Gastroesophageal sphincter (tissue), 4 donors: ENCODE measurements around the gene GUCY1A2. TPM values are rescaled to one million over a fixed set of nuclear protein-coding genes. Genes with fewer than 3 reads are reported as not detected.

Experiments
- ATAC-seq: fragments of 150-250 bp; one replicate; pipeline ENCODE4 v1.9.1; 2016; ENCODE audit warnings: mild to moderate bottlenecking, moderate library complexity
- H3K27ac ChIP-seq, 4 donors: fragments of 200-600 bp; sonication (generic) in 3 of 4; 1 replicate in 3 of 4; 2 replicates in 1 of 4; pipeline ENCODE4 v1.5.1; 2016 to 2019
- H3K27me3 ChIP-seq: fragments of 200-600 bp; sonication (generic); one replicate; pipeline ENCODE4 v1.5.1; 2019
- H3K36me3 ChIP-seq, 2 donors: fragments of 200-600 bp; sonication (generic); one replicate each; pipeline ENCODE4 v1.5.1; 2019; ENCODE audit warnings: control low read depth in 1 of 2
- H3K4me1 ChIP-seq, 3 donors: fragments of 200-600 bp; sonication (generic); 1 replicate in 2 of 3; 2 replicates in 1 of 3; pipeline ENCODE4 v1.5.1; 2016 to 2019; ENCODE audit warnings: control low read depth in 2 of 3
- H3K4me3 ChIP-seq, 2 donors: fragments of 200-600 bp; sonication (generic); one replicate each; pipeline ENCODE4 v1.5.1; 2019; ENCODE audit warnings: mild to moderate bottlenecking in 1 of 2, moderate library complexity in 1 of 2
- H3K9me3 ChIP-seq, 3 donors: fragments of 200-600 bp; sonication (generic); one replicate each; pipeline ENCODE4 v1.5.1; 2017 to 2019; ENCODE audit warnings: control low read depth in 2 of 3
- EP300 ChIP-seq: sonication (generic); formaldehyde crosslinking; IDR thresholded peaks from one replicate; pipeline ENCODE4 v1.6.1; 2017; ENCODE audit warnings: antibody characterized with exemption, mild to moderate bottlenecking
- POLR2A ChIP-seq, 2 donors: fragments of 450-650 bp; IDR thresholded peaks; one replicate each; pipeline ENCODE4 v1.6.1; 2017; ENCODE audit warnings: antibody characterized with exemption in 2 of 2, mild to moderate bottlenecking in 2 of 2, moderate library complexity in 1 of 2
- POLR2AphosphoS5 ChIP-seq: sonication (generic); formaldehyde crosslinking; IDR thresholded peaks from one replicate; pipeline ENCODE4 v1.6.1; 2017; ENCODE audit warnings: antibody characterized with exemption
- WGBS, 2 donors: methylation state at CpG; one replicate each; pipeline ENCODE4 v1.1.5; 2018; ENCODE audit warnings: low coverage in 1 of 2; 5-methylcytosine and 5-hydroxymethylcytosine counted together
- total RNA-seq, 4 donors: library from RNA; depleted of rRNA; stranded (reverse); fragments of >200 nt; gene quantifications; one replicate each; pipeline ENCODE4 v1.1.0, GENCODE V29; 2016
- TF ChIP-seq, protein P1 (sequence below), 4 experiments: fragments of 200-600 bp in 2 of 4; fragments of 450-650 bp in 2 of 4; sonication (generic) in 1 of 4; IDR thresholded peaks; one replicate each; pipeline ENCODE4 v1.5.1; 2017 to 2019; ENCODE audit warnings: antibody characterized with exemption in 4 of 4, mild to moderate bottlenecking in 2 of 4, moderate library complexity in 2 of 4

The GUCY1A2 gene
- total RNA-seq, 4 donors from 2014 or later, result 1.5 to 10.3 (median 3.7) TPM

DNA sequence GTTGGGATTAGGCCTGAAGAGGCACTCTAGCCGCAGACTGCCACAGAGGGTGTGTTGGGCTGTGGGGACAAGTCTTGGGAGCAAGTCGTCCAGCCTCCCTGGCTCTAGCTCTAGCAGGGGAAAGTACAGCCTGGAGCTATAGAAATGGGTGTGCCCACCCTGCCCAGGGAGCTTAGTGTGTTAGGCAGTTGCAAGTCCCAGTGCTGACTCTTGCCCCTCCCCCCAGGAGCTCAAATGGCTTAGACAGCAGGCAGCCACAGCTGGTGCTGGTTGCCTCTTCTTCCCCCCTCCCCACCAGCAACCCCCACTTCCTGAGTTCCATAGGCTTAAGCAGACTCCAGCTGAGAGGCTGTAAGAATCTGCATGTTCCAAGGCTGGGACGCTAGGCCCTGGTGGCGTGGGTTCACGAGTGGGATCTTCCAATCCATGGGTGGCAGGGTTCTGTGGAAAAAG lies 61.2 kb downstream of the GUCY1A2 start:
- H3K4me1 ChIP-seq, result no peaks in the 10 kb centered on the region
- H3K27ac ChIP-seq, result no peak overlapping the region
- no peaks in the 10 kb centered on the region for H3K9me3 ChIP-seq
- no peaks in the 10 kb centered on the region for H3K36me3 ChIP-seq
- 93% methylated on average over 3 of the region's 5 CpGs; no CpG with 5 or more reads in 1 of the 2 donors for WGBS, 2 donors
- H3K4me3 ChIP-seq, result no peak overlapping the region
- TF ChIP-seq POLR2AphosphoS5 (no peak), EP300 (no peak), POLR2A (IDR thresholded peaks at IDR 0.05) (no peak)
- TF ChIP-seq, protein P1, sequence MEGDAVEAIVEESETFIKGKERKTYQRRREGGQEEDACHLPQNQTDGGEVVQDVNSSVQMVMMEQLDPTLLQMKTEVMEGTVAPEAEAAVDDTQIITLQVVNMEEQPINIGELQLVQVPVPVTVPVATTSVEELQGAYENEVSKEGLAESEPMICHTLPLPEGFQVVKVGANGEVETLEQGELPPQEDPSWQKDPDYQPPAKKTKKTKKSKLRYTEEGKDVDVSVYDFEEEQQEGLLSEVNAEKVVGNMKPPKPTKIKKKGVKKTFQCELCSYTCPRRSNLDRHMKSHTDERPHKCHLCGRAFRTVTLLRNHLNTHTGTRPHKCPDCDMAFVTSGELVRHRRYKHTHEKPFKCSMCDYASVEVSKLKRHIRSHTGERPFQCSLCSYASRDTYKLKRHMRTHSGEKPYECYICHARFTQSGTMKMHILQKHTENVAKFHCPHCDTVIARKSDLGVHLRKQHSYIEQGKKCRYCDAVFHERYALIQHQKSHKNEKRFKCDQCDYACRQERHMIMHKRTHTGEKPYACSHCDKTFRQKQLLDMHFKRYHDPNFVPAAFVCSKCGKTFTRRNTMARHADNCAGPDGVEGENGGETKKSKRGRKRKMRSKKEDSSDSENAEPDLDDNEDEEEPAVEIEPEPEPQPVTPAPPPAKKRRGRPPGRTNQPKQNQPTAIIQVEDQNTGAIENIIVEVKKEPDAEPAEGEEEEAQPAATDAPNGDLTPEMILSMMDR (IDR thresholded peaks at IDR 0.05), result no peak
- peaks cover 6% of the 10 kb centered on the region for H3K27me3 ChIP-seq
- no peak for ATAC-seq

DNA sequence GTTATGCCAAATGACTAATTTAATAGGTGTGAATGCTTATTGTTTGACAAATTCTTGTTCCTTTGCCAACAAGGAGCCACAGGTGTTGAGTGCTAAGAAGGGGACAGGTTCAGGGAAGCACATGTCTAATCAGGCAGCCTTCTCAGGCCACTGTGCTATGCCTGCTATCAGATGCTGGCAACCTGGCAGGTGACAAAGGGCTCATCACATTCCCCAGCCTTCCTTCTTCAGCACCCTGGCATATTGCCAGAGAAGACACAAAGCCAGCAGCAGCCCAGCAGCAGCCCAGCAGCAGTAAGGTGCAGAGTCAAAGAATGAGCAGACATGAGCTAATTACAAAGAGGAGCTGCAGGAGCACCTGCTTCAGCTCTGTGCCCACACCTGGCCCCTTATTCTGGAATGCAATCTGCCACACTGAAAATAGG lies 68.2 kb downstream of the GUCY1A2 start:
- ATAC-seq, result no peak

DNA sequence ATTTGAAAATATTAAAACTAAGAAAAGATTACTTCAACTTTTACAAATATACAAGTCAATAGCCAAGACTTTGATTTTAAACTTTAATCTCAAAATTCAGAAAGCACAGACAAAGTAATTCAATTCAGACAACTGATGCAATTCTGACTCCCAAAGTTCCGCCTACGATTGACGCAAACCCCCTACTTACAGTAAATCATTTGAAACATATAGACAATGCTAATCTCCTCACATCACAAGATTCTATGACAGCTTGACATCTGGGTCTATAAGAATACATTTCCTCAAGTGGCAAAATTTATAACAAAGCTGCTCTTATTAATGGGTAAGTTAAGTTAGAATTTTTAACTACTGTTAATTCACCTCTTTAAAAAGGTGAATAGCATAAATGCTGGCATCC lies 75.2 kb downstream of the GUCY1A2 start:
- Histone ChIP-seq H3K4me3 (no peak overlapping the region), H3K4me1 (no peaks in the 10 kb centered on the region), H3K27me3 (no peaks in the 10 kb centered on the region), H3K9me3 (no peaks in the 10 kb centered on the region), H3K36me3 (no peaks in the 10 kb centered on the region), H3K27ac (no peak overlapping the region)
- WGBS, 2 donors, result 92 to 95% methylated on average over 3 of the region's 3 CpGs
- ATAC-seq, result no peak
- TF ChIP-seq, protein P1 (IDR thresholded peaks at IDR 0.05), result no peak
- TF ChIP-seq POLR2AphosphoS5 (no peak), EP300 (no peak), POLR2A (IDR thresholded peaks at IDR 0.05) (no peak)

More for the DNA sequence above, 68.2 kb downstream of the GUCY1A2 start:
- Histone ChIP-seq H3K9me3 (no peaks in the 10 kb centered on the region), H3K4me3 (no peak overlapping the region), H3K27ac (no peak overlapping the region), H3K27me3 (no peaks in the 10 kb centered on the region), H3K4me1 (no peaks in the 10 kb centered on the region), H3K36me3 (no peaks in the 10 kb centered on the region)
- TF ChIP-seq POLR2A (IDR thresholded peaks at IDR 0.05) (no peak), POLR2AphosphoS5 (no peak), EP300 (no peak)
- TF ChIP-seq, protein P1 (IDR thresholded peaks at IDR 0.05), result no peak

DNA sequence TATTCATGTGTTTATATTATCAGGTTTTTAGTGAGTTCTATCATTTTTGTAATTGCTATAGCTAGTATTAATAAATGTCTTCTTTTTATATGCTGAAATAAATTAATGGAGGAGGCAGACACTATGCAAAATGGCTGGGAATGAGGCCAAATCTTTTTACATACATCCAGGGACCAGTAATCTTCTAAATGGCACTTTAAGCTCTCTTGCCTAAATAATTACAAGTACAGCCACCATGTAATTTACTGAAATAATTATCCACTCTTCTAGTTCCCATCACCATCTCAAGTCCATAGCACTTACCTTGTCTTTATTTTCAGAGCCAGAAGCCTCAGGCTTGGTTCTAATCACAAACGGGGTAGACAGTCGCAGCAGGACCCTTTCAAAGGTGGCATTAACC lies 79.1 kb downstream of the GUCY1A2 start:
- no peak for TF ChIP-seq POLR2AphosphoS5
- TF ChIP-seq, protein P1 (IDR thresholded peaks at IDR 0.05), result no peak
- TF ChIP-seq POLR2A (IDR thresholded peaks at IDR 0.05), result no peak
- 31 to 74% methylated on average over 2 of the region's 2 CpGs for WGBS, 2 donors
- no peaks in the 10 kb centered on the region for H3K27me3 ChIP-seq
- H3K36me3 ChIP-seq, result no peaks in the 10 kb centered on the region
- no peaks in the 10 kb centered on the region for H3K4me1 ChIP-seq
- H3K27ac ChIP-seq, result no peak overlapping the region
- no peaks in the 10 kb centered on the region for H3K9me3 ChIP-seq
- no peak for ATAC-seq
- no peak overlapping the region for H3K4me3 ChIP-seq

DNA sequence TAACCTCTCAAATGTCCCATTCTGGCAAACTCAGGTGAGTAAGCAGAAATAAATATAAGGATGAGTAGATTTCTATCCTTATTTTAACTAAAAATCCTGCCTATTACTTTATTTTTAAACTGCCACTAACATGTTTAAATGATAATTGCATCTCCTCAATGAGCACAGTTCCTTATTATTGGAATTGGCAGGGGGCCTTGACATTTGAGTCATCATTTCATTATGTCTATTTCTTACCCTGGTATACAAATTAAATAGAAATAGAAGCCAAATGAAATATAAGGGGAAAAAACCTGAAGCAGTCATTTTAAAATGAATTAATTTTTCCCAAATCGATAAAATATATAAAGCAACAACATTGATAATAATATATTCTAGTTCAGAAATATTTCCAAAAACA lies 81.2 kb downstream of the GUCY1A2 start:
- Histone ChIP-seq H3K36me3 (no peaks in the 10 kb centered on the region), H3K27ac (no peak overlapping the region), H3K9me3 (no peaks in the 10 kb centered on the region), H3K4me1 (no peaks in the 10 kb centered on the region), H3K4me3 (no peak overlapping the region), H3K27me3 (no peaks in the 10 kb centered on the region)
- TF ChIP-seq POLR2A (IDR thresholded peaks at IDR 0.05), result no peak
- TF ChIP-seq EP300, result no peak
- TF ChIP-seq, protein P1 (IDR thresholded peaks at IDR 0.05), result no peak
- TF ChIP-seq POLR2AphosphoS5, result no peak
- WGBS, 2 donors, result 88 to 100% methylated on average over 1 of the region's 1 CpG
- ATAC-seq, result no peak
